Tibial nerve (tissue), 4 donors: ENCODE results near the gene MINK1.

Source experiments
- EP300 ChIP-seq, 2 donors: sonication (generic); formaldehyde crosslinking; IDR thresholded peaks; one replicate each; pipeline ENCODE4 v1.6.1; 2017; ENCODE audit warnings: antibody characterized with exemption in 2 of 2, mild to moderate bottlenecking in 1 of 2
- POLR2A ChIP-seq, 2 donors: fragments of 450-650 bp; IDR thresholded peaks; one replicate each; pipeline ENCODE4 v1.6.1; 2017; ENCODE audit warnings: antibody characterized with exemption in 2 of 2, mild to moderate bottlenecking in 2 of 2, moderate library complexity in 2 of 2
- TF ChIP-seq, protein P1 (sequence below), 5 experiments: fragments of 200-600 bp in 3 of 5; fragments of 450-650 bp in 2 of 5; sonication (generic) in 3 of 5; IDR thresholded peaks; one replicate each; pipeline ENCODE4 v1.5.1; 2016 to 2019; ENCODE audit warnings: antibody characterized with exemption in 5 of 5, mild to moderate bottlenecking in 3 of 5, moderate library complexity in 2 of 5

DNA sequence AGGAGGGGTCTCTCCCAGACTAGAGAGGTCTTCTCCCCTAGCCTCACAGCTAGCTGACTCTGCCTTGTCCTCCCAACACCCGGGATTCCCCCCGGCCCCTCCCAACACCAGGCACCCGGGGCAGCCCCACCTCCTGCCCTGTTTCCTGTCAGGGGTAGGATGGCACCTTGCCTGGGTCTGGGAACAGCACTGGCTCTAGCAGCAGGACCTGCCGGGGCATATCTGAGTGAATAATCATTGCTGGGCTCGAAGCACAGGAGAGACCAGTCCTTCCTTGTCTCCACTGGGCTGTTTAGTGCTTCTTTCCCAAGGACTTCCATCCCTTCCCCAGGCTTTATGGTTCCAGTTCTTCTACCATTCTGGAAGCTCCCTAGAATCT, 25.7 kb downstream of the MINK1 start:
- TF ChIP-seq, protein P1, sequence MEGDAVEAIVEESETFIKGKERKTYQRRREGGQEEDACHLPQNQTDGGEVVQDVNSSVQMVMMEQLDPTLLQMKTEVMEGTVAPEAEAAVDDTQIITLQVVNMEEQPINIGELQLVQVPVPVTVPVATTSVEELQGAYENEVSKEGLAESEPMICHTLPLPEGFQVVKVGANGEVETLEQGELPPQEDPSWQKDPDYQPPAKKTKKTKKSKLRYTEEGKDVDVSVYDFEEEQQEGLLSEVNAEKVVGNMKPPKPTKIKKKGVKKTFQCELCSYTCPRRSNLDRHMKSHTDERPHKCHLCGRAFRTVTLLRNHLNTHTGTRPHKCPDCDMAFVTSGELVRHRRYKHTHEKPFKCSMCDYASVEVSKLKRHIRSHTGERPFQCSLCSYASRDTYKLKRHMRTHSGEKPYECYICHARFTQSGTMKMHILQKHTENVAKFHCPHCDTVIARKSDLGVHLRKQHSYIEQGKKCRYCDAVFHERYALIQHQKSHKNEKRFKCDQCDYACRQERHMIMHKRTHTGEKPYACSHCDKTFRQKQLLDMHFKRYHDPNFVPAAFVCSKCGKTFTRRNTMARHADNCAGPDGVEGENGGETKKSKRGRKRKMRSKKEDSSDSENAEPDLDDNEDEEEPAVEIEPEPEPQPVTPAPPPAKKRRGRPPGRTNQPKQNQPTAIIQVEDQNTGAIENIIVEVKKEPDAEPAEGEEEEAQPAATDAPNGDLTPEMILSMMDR (IDR thresholded peaks at IDR 0.05), result no peak
- TF ChIP-seq EP300 (IDR thresholded peaks at IDR 0.05) (no peak), POLR2A (IDR thresholded peaks at IDR 0.05) (no peak)
